SJSA1 (cell line): ENCODE measurements around the gene FAM25A. TPM values are rescaled to one million over a fixed set of nuclear protein-coding genes. Genes with fewer than 3 reads are reported as not detected.
A peak's percentile ranks its signal among the peaks of the same experiment; 100 is the strongest.
"Not testable (repeated sequence)": the region's sequence is repeated elsewhere in the genome, so short reads cannot be mapped to it uniquely, and the experiment has no call there.

Experiments
- DNase-seq, 2 experiments: peaks; one replicate each; pipeline ENCODE4 v3.0.0-alpha.2; 2015 to 2020; ENCODE audit warnings: low spot score in 2 of 2, low read depth in 1 of 2
- H3K27ac ChIP-seq: fragments of 250-450 bp; sonication (Bioruptor Pico); 2 replicates; pipeline ENCODE4 v1.5.1; 2020; ENCODE audit warnings: mild to moderate bottlenecking, moderate library complexity
- H3K27me3 ChIP-seq: fragments of 250-450 bp; sonication (Bioruptor Pico); replicated peaks from 2 replicates; pipeline ENCODE4 v1.5.1; 2020; ENCODE audit warnings: mild to moderate bottlenecking, moderate library complexity
- H3K36me3 ChIP-seq: fragments of 250-450 bp; sonication (Bioruptor Pico); 2 replicates; pipeline ENCODE4 v1.5.1; 2020; ENCODE audit warnings: mild to moderate bottlenecking
- H3K4me1 ChIP-seq: fragments of 250-450 bp; sonication (Bioruptor Pico); replicated peaks from 2 replicates; pipeline ENCODE4 v1.6.1; 2021; ENCODE audit warnings: mild to moderate bottlenecking
- H3K4me3 ChIP-seq: fragments of 250-450 bp; sonication (Bioruptor Pico); 2 replicates; pipeline ENCODE4 v1.5.1; 2020; ENCODE audit warnings: mild to moderate bottlenecking
- H3K9me3 ChIP-seq: fragments of 250-450 bp; sonication (Bioruptor Pico); replicated peaks from 2 replicates; pipeline ENCODE4 v1.5.1; 2020; ENCODE audit warnings: mild to moderate bottlenecking
- total RNA-seq: library from RNA; depleted of rRNA; stranded (reverse); fragments of >200 nt; shearing (Covaris generic); gene quantifications from 2 replicates; pipeline ENCODE4 v1.2.3, GENCODE V29; 2014

Gene FAM25A
- total RNA-seq, 1 experiment from 2014 or later = not detected

GRCh38 chr10:86992456-86992855 lies 27.6 kb upstream of the FAM25A start:
- Histone ChIP-seq H3K27me3 (no peaks in the 10 kb centered on the region), H3K27ac (no peak overlapping the region)
- DNase-seq = no peak

GRCh38 chr10:86992929-86993328 lies 27.2 kb upstream of the FAM25A start:
- Histone ChIP-seq H3K9me3 (no peaks in the 10 kb centered on the region), H3K4me1 (no peaks in the 10 kb centered on the region), H3K27ac (no peak overlapping the region), H3K4me3 (no peak overlapping the region), H3K36me3 (no peaks in the 10 kb centered on the region), H3K27me3 (no peaks in the 10 kb centered on the region)
- DNase-seq = no peak

More at GRCh38 chr10:86992456-86992855, 27.6 kb upstream of the FAM25A start:
- no peaks in the 10 kb centered on the region for H3K4me1 ChIP-seq
- no peaks in the 10 kb centered on the region for H3K9me3 ChIP-seq
- no peaks in the 10 kb centered on the region for H3K36me3 ChIP-seq
- no peak overlapping the region for H3K4me3 ChIP-seq

- DNase-seq, H3K9me3 ChIP-seq, H3K36me3 ChIP-seq, H3K4me3 ChIP-seq, H3K27ac ChIP-seq, H3K27me3 ChIP-seq, H3K4me1 ChIP-seq: not testable (repeated sequence)
Observed at GRCh38 chr10:86999802-87000403, 20.2 kb upstream of the FAM25A start.

GRCh38 chr10:87000491-87000890 lies 19.6 kb upstream of the FAM25A start:
- no peak overlapping the region for H3K27ac ChIP-seq
- H3K36me3 ChIP-seq = no peaks in the 10 kb centered on the region
- no peaks in the 10 kb centered on the region for H3K9me3 ChIP-seq
- no peak overlapping the region for H3K4me3 ChIP-seq
- H3K4me1 ChIP-seq = 0 out of 2 replicates have a peak, but pooled peaks cover 3% of the 10 kb centered on the region
- H3K27me3 ChIP-seq = no peaks in the 10 kb centered on the region
- no peak for DNase-seq

GRCh38 chr10:87007124-87007523 lies 13.0 kb upstream of the FAM25A start:
- H3K27me3 ChIP-seq, H3K36me3 ChIP-seq, DNase-seq, H3K9me3 ChIP-seq, H3K4me1 ChIP-seq, H3K27ac ChIP-seq, H3K4me3 ChIP-seq: not testable (repeated sequence)

- DNase-seq, H3K27me3 ChIP-seq: not testable (repeated sequence)
Observed at GRCh38 chr10:87007674-87008073, 12.4 kb upstream of the FAM25A start.

GRCh38 chr10:87008303-87008702 lies 11.8 kb upstream of the FAM25A start:
- H3K9me3 ChIP-seq, H3K4me3 ChIP-seq, DNase-seq, H3K27me3 ChIP-seq, H3K4me1 ChIP-seq, H3K27ac ChIP-seq, H3K36me3 ChIP-seq: not testable (repeated sequence)

More at GRCh38 chr10:87007674-87008073, 12.4 kb upstream of the FAM25A start:
- not testable (repeated sequence) for H3K4me1 ChIP-seq, H3K27ac ChIP-seq, H3K9me3 ChIP-seq, H3K36me3 ChIP-seq, H3K4me3 ChIP-seq

GRCh38 chr10:87009134-87009696 lies 10.9 kb upstream of the FAM25A start:
- DNase-seq, H3K27me3 ChIP-seq, H3K4me3 ChIP-seq, H3K36me3 ChIP-seq, H3K27ac ChIP-seq, H3K4me1 ChIP-seq, H3K9me3 ChIP-seq: not testable (repeated sequence)

- not testable (repeated sequence) for H3K27me3 ChIP-seq, H3K9me3 ChIP-seq, H3K27ac ChIP-seq, H3K4me1 ChIP-seq, DNase-seq, H3K36me3 ChIP-seq, H3K4me3 ChIP-seq
Observed at GRCh38 chr10:87013528-87013927, 6.6 kb upstream of the FAM25A start.

- H3K4me1 ChIP-seq, H3K27ac ChIP-seq, DNase-seq, H3K4me3 ChIP-seq, H3K27me3 ChIP-seq, H3K9me3 ChIP-seq, H3K36me3 ChIP-seq: not testable (repeated sequence)
Observed at GRCh38 chr10:87014986-87015716, 4.9 kb upstream of the FAM25A start.

- H3K4me1 ChIP-seq, DNase-seq, H3K27me3 ChIP-seq, H3K27ac ChIP-seq, H3K36me3 ChIP-seq, H3K9me3 ChIP-seq, H3K4me3 ChIP-seq: not testable (repeated sequence)
Observed at GRCh38 chr10:87018127-87018526, 2.0 kb upstream of the FAM25A start.

- not testable (repeated sequence) for H3K9me3 ChIP-seq, H3K27me3 ChIP-seq, H3K36me3 ChIP-seq, DNase-seq, H3K27ac ChIP-seq, H3K4me1 ChIP-seq, H3K4me3 ChIP-seq
Observed at GRCh38 chr10:87019066-87019465, 1.0 kb upstream of the FAM25A start.

- H3K36me3 ChIP-seq, H3K27me3 ChIP-seq, H3K4me1 ChIP-seq, H3K4me3 ChIP-seq, H3K27ac ChIP-seq, H3K9me3 ChIP-seq, DNase-seq: not testable (repeated sequence)
Observed at GRCh38 chr10:87019504-87019903, 590 bp upstream of the FAM25A start.

GRCh38 chr10:87025285-87025958 lies 5.3 kb downstream of the FAM25A start:
- not testable (repeated sequence) for H3K36me3 ChIP-seq, H3K4me3 ChIP-seq, H3K4me1 ChIP-seq, H3K9me3 ChIP-seq, H3K27me3 ChIP-seq
- H3K27ac ChIP-seq = peak overlapping the region; percentile 60
- DNase-seq = peak in 1 of 2 experiments; percentile 47
